C4-2B (cell line): ENCODE measurements around the gene SOCS4.

Experiments
- ZFX ChIP-seq: fragments of 450-650 bp; IDR thresholded peaks from 2 replicates; pipeline ENCODE4 v1.6.1; 2017
- TF ChIP-seq, protein P1 (sequence below): fragments of 450-650 bp; conservative IDR thresholded peaks from 2 replicates; pipeline ENCODE4 v1.5.1; 2017; ENCODE audit warnings: mild to moderate bottlenecking

DNA sequence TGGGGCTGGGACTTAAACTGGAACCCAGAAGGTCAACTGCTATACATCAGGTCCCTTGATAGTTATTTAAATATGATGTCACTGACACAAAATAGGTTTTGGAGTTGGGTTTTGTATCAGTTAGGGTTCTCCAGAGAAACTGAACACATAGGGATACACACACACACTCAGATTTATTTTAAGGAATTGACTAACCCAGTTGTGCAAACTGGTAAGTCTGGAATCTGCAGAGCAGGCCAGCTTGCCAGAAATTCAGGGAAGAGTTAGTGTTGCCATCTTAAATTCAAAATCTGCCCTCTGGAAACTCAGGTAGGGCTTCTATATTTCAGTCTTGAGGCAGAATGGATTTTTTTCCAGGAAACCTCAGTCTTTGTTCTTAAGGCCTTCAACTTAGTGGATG, 61.3 kb downstream of the SOCS4 start:
- TF ChIP-seq, protein P1, sequence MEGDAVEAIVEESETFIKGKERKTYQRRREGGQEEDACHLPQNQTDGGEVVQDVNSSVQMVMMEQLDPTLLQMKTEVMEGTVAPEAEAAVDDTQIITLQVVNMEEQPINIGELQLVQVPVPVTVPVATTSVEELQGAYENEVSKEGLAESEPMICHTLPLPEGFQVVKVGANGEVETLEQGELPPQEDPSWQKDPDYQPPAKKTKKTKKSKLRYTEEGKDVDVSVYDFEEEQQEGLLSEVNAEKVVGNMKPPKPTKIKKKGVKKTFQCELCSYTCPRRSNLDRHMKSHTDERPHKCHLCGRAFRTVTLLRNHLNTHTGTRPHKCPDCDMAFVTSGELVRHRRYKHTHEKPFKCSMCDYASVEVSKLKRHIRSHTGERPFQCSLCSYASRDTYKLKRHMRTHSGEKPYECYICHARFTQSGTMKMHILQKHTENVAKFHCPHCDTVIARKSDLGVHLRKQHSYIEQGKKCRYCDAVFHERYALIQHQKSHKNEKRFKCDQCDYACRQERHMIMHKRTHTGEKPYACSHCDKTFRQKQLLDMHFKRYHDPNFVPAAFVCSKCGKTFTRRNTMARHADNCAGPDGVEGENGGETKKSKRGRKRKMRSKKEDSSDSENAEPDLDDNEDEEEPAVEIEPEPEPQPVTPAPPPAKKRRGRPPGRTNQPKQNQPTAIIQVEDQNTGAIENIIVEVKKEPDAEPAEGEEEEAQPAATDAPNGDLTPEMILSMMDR = no peak
- no peak for TF ChIP-seq ZFX
